SH-SY5Y (cell line): Measurements from ENCODE around the gene UBXN1.

Source experiments
- GATA2 ChIP-seq: IDR thresholded peaks from 2 replicates; pipeline ENCODE4 v1.6.1; 2011; ENCODE audit warnings: mild to moderate bottlenecking, low read depth, low read length
- GATA3 ChIP-seq: IDR thresholded peaks from 2 replicates; pipeline ENCODE4 v1.6.1; 2011; ENCODE audit warnings: low read depth, mild to moderate bottlenecking, low read length, moderate library complexity

UBXN1 gene

GRCh38 chr11:62694455-62695167, 15.7 kb upstream of the UBXN1 start:
- TF ChIP-seq GATA2 (no peak), GATA3 (no peak)

- TF ChIP-seq GATA3 (no peak), GATA2 (no peak)
These were observed 10.7 kb upstream of the UBXN1 start, which contains the start of gene LRRN4CL for GRCh38 chr11:62689421-62690183. Gene LRRN4CL, minus strand, starts transcription at chr11:62689530. Its CDS starts 1,022 bp downstream, at chr11:62688508.

GRCh38 chr11:62688491-62688890, 9.6 kb upstream of the UBXN1 start:
- no peak for TF ChIP-seq GATA3
- TF ChIP-seq GATA2 = no peak

DNA sequence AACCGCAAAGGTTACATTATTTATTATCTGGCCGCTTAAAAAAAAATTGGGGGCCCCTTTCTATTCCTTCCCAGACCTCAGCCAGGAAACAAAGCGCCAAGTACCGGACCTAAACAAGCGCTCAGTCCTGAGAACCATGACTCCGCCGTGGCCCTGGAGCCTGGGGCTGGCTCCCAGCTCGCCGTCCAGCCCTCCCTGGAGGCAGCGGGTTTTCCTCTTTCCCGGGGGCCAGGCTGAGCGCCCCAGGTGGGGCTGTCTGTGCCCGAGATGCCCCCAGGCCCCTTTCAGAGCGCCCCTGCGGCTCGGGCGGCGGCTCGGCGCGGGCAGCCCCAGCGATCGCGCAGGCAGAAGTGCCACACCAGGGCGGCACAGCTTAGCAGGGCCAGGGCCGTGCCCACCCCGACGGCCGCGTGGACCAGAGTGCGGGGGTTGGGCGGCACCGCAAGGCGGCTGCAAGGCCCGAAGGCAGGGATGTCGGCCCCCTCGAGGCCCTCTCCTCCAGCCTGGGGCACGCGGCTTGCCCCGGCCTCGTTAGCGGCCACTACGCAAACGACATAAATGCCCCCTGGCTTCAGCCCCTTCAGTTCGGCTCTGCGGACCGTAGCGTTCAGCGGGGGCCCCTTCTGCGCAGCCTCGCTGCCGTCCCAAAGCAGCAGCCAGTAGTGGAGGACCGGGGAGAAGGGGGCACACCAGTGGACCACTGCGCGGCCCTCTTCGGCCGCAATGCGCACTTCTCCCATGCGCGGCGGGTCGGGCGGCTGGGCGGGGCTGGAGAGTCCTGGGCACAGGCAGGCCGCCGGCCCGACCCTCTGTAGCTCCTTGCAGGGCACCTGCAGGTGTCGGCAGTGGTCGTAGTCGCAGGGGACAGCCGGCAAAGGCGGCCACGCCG, 8.9 kb upstream of the UBXN1 start:
- TF ChIP-seq GATA3 = no peak
- no peak for TF ChIP-seq GATA2

DNA sequence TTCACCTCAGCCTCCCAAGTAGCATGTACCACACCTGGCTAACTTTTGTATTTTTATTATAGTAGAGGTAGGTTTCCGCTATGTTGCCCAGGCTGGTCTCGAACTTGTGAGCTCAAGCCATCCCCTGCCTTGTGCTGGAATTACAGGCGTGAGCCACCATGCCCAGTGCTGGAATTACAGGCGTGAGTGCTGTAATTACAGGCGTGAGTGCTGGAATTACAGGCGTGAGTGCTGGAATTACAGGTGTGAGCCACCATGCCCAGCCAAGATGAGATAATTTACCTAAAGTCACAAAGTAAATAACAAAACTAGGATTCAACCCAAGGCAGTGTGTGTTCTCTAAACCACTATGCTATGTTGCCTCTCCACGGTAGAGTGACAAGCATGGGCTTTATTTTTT, 3.6 kb upstream of the UBXN1 start:
- TF ChIP-seq GATA3 (no peak), GATA2 (no peak)

DNA sequence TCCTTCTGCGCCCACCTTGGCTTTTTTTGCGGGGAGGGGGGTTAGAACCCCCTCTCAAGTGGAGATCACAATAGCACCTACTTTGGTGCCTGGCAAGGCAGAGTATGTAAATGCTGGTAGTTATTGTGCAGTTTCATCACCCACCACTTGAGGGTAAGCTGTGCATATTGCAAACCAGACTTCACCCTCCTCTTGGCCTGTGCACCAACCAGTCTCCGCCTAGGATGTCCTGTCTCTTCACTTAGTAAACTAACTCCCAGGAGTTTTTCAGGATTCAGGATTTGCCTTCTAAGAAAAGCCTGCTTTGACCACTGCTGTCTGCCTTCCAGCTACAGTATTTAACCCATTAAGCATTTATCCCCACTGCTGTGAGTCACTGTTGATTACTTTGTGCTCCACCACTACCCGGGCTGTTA, 2.0 kb upstream of the UBXN1 start:
- no peak for TF ChIP-seq GATA3
- TF ChIP-seq GATA2 = no peak

- TF ChIP-seq GATA2 (no peak), GATA3 (no peak)
These were observed 472 bp downstream of the UBXN1 start for GRCh38 chr11:62678433-62678769.

DNA sequence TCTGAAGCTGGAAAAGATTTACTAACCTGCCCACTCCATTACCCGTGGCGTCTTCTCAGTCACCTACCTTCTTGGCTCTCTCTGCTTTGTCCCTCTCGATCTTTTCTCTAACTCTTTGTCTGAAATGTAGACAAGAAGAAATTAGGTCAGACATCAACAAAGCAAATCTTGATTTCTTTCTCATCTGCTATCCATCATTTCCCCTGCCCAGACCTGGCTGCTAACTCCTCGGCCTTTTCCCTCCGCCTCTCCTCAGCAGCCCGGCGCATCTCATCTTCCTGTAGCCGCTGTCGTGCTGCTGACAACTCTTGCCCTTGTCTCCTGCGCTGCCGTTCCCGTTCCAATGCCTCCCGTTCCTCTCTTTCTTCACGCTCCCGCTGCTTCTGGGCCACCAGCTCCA, 1.2 kb downstream of the UBXN1 start:
- TF ChIP-seq GATA3 = no peak
- no peak for TF ChIP-seq GATA2

DNA sequence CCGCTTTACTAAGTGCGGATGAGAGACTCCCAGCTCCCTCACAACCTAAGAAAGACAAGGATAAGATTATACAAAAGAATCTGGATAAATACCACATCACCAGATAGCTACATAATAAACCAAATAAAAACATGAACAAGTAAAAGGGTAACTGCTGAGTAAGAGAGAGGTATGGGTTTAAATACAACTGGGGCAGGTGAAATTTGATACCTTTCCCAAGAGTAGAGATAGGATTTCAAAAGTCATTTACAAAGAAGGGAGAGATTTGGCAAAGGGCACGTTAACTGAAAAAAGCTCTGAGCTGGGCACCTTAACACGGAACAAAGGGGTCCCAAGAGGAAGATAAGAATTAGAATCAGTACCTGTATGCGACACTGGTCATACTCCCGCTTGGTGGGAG, 1.7 kb downstream of the UBXN1 start:
- TF ChIP-seq GATA3 (no peak), GATA2 (no peak)

DNA sequence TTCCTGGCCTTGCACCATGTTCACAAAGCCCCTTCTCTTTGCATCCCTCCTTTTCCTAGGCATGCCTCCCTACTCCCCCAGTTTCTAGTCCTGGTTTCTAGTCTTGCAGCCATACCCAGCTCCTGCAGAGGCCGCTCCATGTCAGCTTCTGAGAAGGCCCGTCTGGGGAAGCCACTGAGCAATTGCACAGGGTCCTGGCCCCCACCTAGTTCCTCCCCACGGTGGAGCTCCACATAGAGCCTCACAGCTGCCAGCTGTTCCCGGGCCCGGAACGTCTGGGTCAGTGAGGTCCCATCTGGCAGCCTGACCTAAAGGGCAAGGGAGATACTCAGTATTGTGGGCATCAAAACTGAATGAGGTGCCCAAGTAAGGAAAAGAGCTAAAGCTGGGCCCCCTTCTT, 2.2 kb downstream of the UBXN1 start:
- no peak for TF ChIP-seq GATA3
- no peak for TF ChIP-seq GATA2

GRCh38 chr11:62673196-62673525, 5.7 kb downstream of the UBXN1 start:
- TF ChIP-seq GATA3 = no peak
- TF ChIP-seq GATA2 = no peak

DNA sequence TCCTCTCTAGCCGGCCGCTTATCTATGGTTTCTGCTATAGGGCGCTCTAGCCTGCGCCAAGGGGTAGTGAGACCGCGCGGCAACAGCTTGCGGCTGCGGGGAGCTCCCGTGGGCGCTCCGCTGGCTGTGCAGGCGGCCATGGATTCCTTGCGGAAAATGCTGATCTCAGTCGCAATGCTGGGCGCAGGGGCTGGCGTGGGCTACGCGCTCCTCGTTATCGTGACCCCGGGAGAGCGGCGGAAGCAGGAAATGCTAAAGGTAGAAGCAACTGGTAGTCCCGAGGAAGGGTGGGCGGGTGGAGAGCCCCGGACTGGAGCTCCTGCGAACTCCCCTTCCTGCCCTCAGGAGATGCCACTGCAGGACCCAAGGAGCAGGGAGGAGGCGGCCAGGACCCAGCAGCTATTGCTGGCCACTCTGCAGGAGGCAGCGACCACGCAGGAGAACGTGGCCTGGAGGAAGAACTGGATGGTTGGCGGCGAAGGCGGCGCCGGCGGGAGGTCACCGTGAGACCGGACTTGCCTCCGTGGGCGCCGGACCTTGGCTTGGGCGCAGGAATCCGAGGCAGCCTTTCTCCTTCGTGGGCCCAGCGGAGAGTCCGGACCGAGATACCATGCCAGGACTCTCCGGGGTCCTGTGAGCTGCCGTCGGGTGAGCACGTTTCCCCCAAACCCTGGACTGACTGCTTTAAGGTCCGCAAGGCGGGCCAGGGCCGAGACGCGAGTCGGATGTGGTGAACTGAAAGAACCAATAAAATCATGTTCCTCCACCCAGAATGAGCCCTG, 7.1 kb downstream of the UBXN1 start, which contains the start of the genes LBHD1 and UQCC3:
TSS of gene LBHD1 (minus strand) at position 660 of the 782 bp plus-strand sequence. CDS start 2,236 bp downstream, outside the sequence.
TSS of gene UQCC3 (plus strand) at position 66 of the 782 bp plus-strand sequence. CDS start at position 139, 73 bp downstream.
- TF ChIP-seq GATA2 = no peak
- TF ChIP-seq GATA3 = no peak

DNA sequence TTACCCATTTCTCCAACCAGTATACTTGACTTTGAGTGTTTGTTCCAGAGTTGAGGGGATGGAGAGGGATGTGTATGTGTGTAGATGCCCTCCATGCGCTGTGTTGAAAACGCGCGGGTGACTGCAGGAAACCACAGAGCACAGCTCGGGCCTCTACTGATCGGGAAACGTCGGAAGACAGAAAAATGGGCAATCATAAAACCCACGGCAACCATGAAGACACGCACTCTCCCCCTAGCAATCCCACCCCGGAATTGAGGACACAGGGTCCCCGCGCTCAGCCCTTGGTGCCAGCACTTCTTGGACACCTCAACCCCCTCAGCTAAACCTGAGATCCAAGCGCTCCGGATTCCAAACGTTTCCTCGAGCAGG, 7.7 kb downstream of the UBXN1 start:
- TF ChIP-seq GATA2 = no peak
- TF ChIP-seq GATA3 = no peak
